ENCODE data around the gene DUSP1. TPM values are rescaled to one million over a fixed set of nuclear protein-coding genes. Genes with fewer than 3 reads are reported as not detected.

Gene DUSP1
- total RNA-seq, 4 donors from 2014 or later: 469 to 701 (median 567) TPM

DNA sequence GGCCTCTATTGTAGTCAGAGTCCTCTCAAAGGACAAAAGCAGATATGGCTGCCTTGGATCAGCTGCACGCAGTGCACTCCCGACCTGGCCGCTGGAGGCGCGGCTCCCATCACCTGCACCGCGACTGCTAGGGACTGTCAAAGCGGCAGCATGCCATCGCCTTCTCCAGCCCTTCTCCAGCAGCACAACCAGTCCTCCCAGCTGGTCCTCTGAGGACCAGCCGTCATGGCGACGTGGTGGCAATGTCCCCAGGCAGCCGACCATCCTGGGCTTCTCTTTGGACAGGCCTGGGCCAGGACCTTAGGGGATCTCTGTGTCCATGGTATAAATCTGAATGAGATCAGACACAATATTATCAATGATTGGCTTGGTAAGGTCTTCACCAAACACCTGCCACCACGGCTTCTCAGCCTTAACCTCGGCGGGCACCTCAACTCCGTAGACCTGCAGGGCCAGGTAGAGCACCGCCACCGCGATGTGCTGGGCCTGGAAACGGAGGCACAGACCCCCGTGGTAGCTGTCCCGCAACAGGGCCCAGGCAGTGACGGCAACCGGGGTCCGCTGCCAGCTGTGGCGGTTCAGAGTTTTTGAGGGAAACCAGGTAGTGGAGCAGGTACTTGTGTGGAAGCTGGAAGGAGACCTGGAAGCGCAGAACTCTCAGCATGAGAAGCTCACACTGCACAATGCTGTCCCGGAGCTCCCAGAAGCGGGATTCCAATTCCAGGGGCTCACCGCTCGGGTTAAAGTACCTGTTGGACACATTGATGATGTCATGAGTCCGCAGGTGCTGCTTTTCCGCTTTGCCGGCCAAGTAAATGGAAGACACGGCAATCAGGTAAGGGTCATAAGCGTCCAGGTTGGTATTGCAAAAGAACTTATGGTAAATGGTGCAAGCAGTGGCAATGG lies 8.5 kb downstream of the DUSP1 start:
- Histone ChIP-seq H3K4me1 (peaks cover 7 to 24% (median 16%) of the 10 kb centered on the region in 4 donors), H3K27me3 (no peaks in the 10 kb centered on the region), H3K4me3 (no peak overlapping the region), H3K36me3 (peaks cover 0 to under 1% (median under 1%) of the 10 kb centered on the region in 4 donors), H3K9me3 (no peaks in the 10 kb centered on the region), H3K27ac (no peak overlapping the region)
- intact Hi-C loops (cut with DNase I; ENCODE audit: low total_unique reads): no loop called here
- no peak for TF ChIP-seq EP300 (IDR thresholded peaks at IDR 0.05; ENCODE audit: low read depth)
- TF ChIP-seq POLR2A (IDR thresholded peaks at IDR 0.05): no peak
- TF ChIP-seq, protein P1, sequence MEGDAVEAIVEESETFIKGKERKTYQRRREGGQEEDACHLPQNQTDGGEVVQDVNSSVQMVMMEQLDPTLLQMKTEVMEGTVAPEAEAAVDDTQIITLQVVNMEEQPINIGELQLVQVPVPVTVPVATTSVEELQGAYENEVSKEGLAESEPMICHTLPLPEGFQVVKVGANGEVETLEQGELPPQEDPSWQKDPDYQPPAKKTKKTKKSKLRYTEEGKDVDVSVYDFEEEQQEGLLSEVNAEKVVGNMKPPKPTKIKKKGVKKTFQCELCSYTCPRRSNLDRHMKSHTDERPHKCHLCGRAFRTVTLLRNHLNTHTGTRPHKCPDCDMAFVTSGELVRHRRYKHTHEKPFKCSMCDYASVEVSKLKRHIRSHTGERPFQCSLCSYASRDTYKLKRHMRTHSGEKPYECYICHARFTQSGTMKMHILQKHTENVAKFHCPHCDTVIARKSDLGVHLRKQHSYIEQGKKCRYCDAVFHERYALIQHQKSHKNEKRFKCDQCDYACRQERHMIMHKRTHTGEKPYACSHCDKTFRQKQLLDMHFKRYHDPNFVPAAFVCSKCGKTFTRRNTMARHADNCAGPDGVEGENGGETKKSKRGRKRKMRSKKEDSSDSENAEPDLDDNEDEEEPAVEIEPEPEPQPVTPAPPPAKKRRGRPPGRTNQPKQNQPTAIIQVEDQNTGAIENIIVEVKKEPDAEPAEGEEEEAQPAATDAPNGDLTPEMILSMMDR (IDR thresholded peaks at IDR 0.05): no peak
- TF ChIP-seq POLR2AphosphoS5 (IDR thresholded peaks at IDR 0.05): no peak
- in situ Hi-C loops (cut with MboI; ENCODE audit: low pct_ligation_motif_present in 1 of 4, low pct_unique_long_range_greater_than_20kb in 1 of 4, low sequenced_read_pairs in 3 of 4): no loop called here
- 94 to 100% methylated on average over 1 to 36 of the region's 37 CpGs for WGBS, 2 donors (ENCODE audit: low coverage in 1 of 2)
- no peak for DNase-seq

DNA sequence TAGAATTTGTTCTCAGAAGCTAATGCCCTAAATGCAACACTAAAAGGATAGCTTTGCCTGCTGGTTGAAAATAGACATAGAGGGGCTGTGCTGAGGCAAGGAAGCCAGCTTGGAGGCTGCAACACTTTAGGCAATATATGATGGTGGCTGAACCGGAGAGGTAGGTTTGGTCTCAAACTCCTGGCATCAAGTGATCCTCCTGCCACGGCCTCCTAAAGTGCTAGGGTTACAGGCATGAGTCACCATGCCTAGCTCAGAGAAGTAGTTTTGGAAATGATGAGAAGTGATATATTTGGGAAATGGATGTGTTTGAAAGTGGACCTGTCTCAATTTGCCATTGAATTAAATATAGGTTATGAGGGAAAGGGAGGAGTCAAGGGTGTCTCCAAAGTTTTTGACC lies 10.0 kb downstream of the DUSP1 start:
- H3K27ac ChIP-seq: no peak overlapping the region
- H3K4me3 ChIP-seq: no peak overlapping the region
- H3K27me3 ChIP-seq: no peaks in the 10 kb centered on the region
- intact Hi-C loops (cut with DNase I; ENCODE audit: low total_unique reads) (no loop called here), in situ Hi-C loops (cut with MboI; ENCODE audit: low pct_ligation_motif_present in 1 of 4, low pct_unique_long_range_greater_than_20kb in 1 of 4, low sequenced_read_pairs in 3 of 4) (no loop called here)
- H3K9me3 ChIP-seq: no peaks in the 10 kb centered on the region
- no peak for DNase-seq
- TF ChIP-seq POLR2A (IDR thresholded peaks at IDR 0.05) (no peak), POLR2AphosphoS5 (IDR thresholded peaks at IDR 0.05) (no peak), EP300 (IDR thresholded peaks at IDR 0.05; ENCODE audit: low read depth) (no peak)
- TF ChIP-seq, protein P1 (IDR thresholded peaks at IDR 0.05): no peak
- H3K4me1 ChIP-seq: peaks cover 7 to 15% (median 13%) of the 10 kb centered on the region in 4 donors
- no peaks in the 10 kb centered on the region for H3K36me3 ChIP-seq
- 88 to 100% methylated on average over 1 to 2 of the region's 2 CpGs for WGBS, 2 donors (ENCODE audit: low coverage in 1 of 2)

DNA sequence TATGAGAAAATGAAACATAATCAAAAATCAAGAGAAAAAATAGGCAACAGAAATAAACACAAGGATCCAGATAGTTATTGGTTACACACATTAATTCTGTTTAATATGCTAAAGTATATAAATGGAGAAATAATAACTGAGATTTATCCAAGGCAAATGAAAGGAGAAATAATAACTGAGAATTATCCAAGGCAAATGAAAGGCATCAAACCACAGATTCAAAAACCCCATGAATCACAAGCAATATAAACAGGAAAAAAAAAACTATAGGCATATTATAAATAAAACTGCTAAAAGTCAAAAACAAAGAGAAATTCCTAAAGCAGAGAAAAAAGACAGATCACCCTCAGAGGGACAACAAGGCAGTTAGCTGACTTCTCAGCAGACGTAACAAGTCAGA lies 10.9 kb downstream of the DUSP1 start:
- no peak for DNase-seq
- no peak overlapping the region for H3K27ac ChIP-seq
- no peaks in the 10 kb centered on the region for H3K9me3 ChIP-seq
- no peak overlapping the region for H3K4me3 ChIP-seq
- H3K36me3 ChIP-seq: no peaks in the 10 kb centered on the region
- no peaks in the 10 kb centered on the region for H3K27me3 ChIP-seq
- intact Hi-C loops (cut with DNase I; ENCODE audit: low total_unique reads) (no loop called here), in situ Hi-C loops (cut with MboI; ENCODE audit: low pct_ligation_motif_present in 1 of 4, low pct_unique_long_range_greater_than_20kb in 1 of 4, low sequenced_read_pairs in 3 of 4) (no loop called here)
- peaks cover 7 to 10% (median 7%) of the 10 kb centered on the region in 4 donors for H3K4me1 ChIP-seq
- WGBS, 2 donors (ENCODE audit: low coverage in 1 of 2): 96 to 100% methylated on average over 1 of the region's 1 CpG
- TF ChIP-seq POLR2AphosphoS5 (IDR thresholded peaks at IDR 0.05): no peak
- no peak for TF ChIP-seq EP300 (IDR thresholded peaks at IDR 0.05; ENCODE audit: low read depth)
- TF ChIP-seq POLR2A (IDR thresholded peaks at IDR 0.05): no peak
- TF ChIP-seq, protein P1 (IDR thresholded peaks at IDR 0.05): no peak

DNA sequence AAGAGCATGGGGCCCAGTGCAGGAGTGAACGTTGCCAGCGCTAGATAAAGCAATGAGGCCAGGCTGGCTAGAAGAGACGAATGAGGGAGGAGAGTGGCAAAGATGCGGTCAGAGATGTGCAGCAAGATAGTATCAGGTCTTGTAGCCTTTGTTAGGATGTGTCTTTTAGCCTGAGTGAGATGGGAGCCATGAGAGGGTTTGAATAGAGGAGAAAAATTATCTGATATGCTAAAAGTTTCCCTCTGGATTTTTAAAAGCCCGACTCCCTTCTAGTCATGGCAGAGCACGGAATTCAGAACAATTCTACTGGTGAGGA lies 12.2 kb downstream of the DUSP1 start:
- no peaks in the 10 kb centered on the region for H3K36me3 ChIP-seq
- TF ChIP-seq POLR2AphosphoS5 (IDR thresholded peaks at IDR 0.05) (no peak), EP300 (IDR thresholded peaks at IDR 0.05; ENCODE audit: low read depth) (no peak), POLR2A (IDR thresholded peaks at IDR 0.05) (no peak)
- TF ChIP-seq, protein P1 (IDR thresholded peaks at IDR 0.05): no peak
- H3K4me1 ChIP-seq: no peaks in the 10 kb centered on the region
- H3K4me3 ChIP-seq: no peak overlapping the region
- in situ Hi-C loops (cut with MboI; ENCODE audit: low pct_ligation_motif_present in 1 of 4, low pct_unique_long_range_greater_than_20kb in 1 of 4, low sequenced_read_pairs in 3 of 4): no loop called here
- 90 to 97% methylated on average over 6 of the region's 6 CpGs for WGBS, 2 donors (ENCODE audit: low coverage in 1 of 2)
- intact Hi-C loops (cut with DNase I; ENCODE audit: low total_unique reads): no loop called here
- H3K27ac ChIP-seq: peak overlapping the region in 2 of 4 donors; percentile 23 to 61
- no peak for DNase-seq
- H3K9me3 ChIP-seq: no peaks in the 10 kb centered on the region
- H3K27me3 ChIP-seq: no peaks in the 10 kb centered on the region

Measured in transverse colon (tissue), 4 donors.